Measurements from ENCODE around the gene DISP1.

Gene DISP1, protein sequence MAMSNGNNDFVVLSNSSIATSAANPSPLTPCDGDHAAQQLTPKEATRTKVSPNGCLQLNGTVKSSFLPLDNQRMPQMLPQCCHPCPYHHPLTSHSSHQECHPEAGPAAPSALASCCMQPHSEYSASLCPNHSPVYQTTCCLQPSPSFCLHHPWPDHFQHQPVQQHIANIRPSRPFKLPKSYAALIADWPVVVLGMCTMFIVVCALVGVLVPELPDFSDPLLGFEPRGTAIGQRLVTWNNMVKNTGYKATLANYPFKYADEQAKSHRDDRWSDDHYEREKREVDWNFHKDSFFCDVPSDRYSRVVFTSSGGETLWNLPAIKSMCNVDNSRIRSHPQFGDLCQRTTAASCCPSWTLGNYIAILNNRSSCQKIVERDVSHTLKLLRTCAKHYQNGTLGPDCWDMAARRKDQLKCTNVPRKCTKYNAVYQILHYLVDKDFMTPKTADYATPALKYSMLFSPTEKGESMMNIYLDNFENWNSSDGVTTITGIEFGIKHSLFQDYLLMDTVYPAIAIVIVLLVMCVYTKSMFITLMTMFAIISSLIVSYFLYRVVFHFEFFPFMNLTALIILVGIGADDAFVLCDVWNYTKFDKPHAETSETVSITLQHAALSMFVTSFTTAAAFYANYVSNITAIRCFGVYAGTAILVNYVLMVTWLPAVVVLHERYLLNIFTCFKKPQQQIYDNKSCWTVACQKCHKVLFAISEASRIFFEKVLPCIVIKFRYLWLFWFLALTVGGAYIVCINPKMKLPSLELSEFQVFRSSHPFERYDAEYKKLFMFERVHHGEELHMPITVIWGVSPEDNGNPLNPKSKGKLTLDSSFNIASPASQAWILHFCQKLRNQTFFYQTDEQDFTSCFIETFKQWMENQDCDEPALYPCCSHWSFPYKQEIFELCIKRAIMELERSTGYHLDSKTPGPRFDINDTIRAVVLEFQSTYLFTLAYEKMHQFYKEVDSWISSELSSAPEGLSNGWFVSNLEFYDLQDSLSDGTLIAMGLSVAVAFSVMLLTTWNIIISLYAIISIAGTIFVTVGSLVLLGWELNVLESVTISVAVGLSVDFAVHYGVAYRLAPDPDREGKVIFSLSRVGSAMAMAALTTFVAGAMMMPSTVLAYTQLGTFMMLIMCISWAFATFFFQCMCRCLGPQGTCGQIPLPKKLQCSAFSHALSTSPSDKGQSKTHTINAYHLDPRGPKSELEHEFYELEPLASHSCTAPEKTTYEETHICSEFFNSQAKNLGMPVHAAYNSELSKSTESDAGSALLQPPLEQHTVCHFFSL (N-terminal part only)
- 5.6 to 9.6 (median 8.1) reads per million in 4 donors for total RNA-seq

DNA sequence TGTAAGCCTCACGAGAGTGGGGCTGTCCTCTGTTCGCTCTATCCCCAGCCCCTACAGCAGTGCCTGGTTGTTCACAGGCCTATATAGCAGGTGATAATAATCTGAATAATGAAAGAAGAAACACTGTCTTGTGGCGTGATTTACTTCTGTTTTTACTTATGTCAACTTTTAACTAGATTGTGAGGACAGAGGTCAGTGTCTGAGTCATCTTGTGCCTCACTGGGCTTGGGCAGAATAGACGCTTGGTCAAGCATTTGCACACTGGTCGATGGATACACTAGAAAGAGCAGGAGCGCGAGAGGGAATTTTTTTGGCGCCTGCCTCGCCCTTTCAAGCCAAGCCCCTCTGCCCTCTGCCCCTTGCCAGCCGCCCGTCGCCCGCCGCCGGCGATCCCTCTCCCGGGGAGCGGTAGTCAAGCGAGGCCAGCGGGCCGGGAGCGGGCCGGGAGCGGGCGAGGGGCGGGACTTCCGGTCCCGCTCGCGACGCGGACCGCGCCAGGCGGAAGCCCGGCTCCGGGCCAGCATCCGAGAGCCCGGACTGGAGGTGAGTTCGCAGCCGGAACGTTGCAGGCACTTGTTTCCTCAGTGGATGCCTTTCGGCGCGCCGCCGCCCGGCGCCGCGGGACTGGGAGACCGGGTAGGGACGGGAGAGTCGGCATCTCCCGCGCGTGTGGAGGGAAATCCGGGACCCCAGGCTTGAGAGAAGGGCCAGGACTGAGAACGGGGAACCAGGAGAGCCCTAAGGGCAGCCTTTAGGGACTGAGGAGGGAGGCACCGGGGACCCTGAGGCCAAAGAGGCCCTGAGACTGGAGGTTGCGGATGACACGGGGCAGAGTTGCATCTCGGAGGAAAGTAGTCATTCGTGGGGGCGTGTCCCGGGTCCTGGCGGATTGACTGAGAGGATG is at the start of gene DISP1:
TSS of gene DISP1 (plus strand) at position 504 of the 904 bp plus-strand sequence. CDS start 127,785 bp downstream, outside the sequence.
- peak; percentile 49 to 83 (median 63) for DNase-seq

DNA sequence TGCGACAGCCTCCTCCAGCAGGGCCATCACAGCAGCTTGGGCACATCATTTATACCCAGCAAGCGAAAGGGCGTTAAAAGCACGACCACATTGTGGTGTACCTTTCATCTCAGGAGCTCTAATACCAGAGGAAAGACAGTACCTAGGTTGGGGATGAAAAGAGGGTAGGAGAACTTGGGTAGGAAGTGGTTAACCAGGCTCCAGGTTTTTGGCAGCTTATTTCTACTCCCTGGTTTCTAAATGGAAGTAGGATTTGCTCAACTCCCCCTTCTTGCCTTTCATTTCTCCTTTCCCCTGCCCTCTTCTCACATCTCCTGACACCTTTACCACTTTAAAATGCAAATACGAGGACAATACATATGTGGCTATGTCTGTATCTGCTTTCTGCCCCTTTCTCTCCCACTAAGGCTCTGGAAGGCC is 47.7 kb upstream of the DISP1 start:
- no peak for DNase-seq

DNA sequence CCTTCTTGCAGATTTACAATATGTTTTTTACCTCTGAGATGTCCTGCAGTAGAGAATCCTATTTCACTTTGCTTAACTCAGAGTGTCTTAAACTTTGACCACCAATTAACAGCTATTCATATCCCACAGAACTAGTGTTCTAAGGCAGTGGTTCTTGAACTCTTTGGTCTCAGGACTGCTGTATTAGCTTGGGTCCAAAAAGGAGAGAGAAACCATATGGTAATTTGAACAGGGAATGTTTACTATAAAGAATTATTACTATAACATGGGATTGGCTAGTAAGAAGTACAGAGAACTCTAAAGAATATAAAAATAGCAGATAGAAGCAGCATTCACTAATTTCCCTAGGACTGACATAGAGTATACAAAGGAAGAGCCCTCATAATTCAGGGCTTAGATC is 46.2 kb upstream of the DISP1 start:
- no peak for DNase-seq

DNA sequence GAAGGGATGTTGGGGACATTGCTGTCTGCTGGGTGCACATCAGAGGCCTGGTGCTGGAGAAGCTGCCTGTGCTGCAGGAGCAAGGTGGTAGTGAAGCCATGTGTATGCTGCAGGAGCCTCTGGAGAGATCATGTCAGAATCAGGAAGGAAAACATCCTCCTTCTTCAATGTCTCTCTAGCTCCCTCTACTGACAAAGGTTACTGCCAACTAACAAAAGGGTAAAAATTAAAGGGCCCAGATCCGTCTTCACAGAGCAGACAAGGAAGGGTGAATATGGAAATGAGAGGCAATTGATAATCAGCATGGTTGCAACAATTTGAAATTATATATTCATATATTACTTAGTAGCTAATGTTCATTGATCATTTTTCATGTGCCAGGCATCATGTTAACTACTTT is 45.7 kb upstream of the DISP1 start:
- DNase-seq: no peak

DNA sequence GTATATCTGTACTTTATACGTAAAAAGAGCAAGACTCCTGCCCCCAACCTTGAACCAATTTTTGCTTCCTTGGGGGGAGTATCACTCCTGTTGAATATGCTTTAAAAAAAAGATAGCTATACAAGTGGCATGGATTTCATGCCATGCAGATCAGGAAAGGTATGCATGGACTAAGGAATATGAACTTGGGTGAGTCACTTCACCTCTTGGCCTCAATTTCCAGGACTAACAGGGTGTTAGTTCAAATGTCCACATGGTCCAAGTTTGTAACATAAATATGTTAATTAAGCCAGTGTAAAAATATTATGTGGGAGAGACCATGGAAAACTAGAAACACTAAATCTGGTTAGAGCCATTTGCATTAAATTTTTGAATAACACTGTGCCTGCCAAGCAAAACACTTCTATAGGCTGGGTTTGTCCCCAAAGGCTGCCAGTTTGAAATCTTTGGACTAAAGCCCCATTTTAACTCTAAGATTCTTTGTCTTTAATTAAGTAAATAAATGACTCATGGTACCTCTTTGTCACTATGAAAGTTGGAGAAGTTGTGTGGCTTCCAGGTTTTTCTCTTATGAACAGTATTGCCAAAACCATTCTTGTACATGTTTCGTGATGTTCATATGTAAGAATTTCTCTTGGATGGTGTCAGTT is 44.7 kb upstream of the DISP1 start:
- no peak for DNase-seq

DNA sequence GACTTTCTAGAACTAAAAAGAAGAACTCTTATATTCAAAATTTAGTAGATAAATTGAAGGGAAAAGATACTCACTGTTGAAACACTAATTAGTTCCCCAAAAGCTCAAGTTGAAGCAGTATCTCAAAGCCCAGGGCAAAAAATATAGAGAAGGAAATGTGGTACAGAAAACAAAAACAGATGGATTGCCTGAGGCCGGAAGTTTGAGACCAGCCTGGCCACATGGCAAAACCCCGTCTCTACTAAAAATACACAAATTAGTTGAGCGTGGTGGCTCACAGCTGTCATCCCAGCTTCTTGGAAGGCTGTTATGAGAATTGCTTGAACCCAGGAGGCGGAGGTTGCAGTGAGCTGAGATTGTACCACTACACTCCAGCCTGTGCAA is 41.9 kb upstream of the DISP1 start:
- DNase-seq: peak in 1 of 5 donors; percentile 44

DNA sequence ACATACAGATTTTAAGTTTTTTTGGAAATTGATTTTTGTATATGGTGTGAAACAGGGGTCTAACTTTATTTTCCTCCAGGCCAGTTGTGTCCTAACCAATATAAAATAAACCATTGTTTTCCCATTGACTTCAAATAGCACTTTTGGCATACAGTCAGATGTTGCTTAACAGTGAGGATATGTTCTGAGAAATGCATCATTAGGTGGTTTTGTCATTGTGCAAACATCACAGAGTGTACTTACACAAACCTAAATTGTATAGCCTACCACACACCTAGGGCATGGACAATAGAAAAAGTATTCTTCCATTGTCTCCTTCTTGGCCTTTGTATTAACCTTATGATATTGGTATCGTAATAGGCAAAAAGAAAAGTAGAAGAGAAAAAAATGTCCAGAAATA is 37.4 kb upstream of the DISP1 start:
- no peak for DNase-seq

DNA sequence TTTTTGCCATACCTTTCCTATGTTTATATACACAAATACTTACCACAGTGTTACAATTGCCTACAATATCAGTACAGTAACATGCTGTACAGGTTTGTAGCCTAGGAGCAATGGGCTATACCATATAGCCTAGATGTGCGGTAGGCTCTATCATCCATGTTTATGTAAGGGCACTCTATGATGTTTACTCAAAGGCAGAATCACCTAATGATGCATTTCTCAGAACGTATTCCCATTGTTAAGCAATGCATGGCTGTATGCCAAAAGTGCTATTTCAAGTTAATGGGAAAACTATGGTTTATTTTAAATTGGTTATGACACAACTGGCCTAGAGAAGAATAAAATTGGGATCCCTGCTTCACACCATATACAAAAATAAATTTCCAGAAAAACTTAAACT is 36.9 kb upstream of the DISP1 start:
- DNase-seq: no peak

DNA sequence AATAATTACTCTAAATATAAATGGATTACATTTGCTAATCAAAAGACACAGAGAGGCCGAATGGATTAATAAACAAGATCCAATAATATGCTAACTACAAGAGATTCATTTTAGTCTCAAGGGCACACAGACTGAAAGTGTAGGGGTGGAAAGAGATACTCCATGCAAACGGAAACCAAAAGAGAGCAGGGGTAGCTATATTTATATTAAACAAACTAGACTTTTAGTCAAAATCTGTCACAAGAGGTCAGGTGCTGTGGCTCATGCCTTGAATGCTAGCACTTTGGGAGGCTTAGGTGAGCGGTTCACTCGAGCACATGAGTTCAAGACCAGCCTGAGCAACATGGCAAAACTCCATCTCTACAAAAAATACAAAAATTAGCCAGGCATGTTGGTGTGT is 33.6 kb upstream of the DISP1 start:
- no peak for DNase-seq

DNA sequence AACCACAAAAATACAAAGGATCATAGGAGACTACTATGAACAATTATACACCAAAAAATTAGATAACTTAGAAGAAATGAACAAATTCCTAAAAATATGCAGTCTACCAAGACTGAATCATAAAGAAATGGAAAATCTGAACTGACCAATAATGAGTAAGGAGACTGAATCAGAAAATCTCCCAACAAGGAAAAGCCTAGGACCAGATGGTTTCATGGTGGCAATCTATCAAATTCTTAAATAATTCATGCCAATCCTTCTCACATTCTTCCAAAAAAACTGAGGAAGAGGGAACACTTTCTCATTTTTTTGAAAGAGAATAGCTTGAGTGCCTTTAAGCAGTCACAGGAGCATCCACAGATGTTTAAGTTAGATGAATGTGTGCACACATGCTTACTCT is 31.8 kb upstream of the DISP1 start:
- no peak for DNase-seq

DNA sequence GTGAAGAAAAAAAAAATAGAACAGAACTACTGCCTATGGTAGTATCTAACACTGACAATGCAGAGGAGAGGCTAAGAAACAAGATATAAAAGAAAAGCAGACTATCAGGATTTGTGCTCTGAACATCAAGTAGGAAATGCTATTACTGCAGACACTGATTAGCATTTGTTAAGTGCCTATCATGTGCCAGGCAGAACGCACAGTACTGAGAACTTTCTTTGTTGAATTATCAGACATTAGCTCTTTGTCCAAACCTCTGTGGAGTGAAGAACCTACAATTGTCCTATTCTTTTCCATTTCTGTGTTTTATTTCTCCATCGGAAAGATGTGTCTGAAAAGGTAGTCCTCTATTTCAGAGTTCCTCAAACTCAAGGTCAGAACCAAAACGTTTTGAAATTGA is 30.5 kb upstream of the DISP1 start:
- DNase-seq: no peak

DNA sequence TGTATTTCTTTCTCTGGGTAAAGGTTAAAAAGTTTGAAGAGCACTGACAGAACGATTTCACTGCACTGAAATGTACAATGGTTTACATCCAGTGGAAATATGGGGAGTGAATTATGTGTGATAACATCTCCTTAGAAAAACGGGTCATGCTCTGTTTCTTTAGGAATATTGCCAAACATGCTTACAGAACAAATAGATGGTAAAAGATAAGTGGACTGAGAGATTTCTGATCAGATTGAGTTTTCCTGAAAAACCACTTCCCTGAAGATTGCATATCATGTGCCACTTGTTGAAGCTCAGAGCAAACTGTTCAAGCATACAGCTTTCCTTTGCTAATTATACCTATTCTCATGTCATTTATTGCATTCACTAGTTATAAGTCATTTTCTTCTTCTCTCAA is 29.9 kb upstream of the DISP1 start:
- no peak for DNase-seq

DNA sequence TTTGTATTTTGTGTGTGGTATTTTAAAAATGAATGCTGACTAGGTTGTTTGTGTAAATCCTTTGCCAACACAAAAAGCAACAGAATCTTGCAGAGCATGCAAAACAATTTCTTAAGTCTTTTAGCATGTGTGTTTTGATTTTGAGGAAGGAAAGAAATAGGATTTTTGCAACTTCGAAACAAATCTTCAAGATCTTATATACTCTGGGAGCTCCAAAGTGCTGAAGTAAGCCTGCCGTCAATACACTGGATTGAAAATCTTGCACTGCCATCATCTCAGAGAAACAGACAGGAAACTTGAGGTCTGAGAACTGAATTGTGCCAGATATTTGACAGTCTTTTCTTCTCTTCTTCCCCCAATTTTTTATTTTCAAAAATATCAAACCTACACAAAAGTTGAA is 29.3 kb upstream of the DISP1 start:
- DNase-seq: no peak

DNA sequence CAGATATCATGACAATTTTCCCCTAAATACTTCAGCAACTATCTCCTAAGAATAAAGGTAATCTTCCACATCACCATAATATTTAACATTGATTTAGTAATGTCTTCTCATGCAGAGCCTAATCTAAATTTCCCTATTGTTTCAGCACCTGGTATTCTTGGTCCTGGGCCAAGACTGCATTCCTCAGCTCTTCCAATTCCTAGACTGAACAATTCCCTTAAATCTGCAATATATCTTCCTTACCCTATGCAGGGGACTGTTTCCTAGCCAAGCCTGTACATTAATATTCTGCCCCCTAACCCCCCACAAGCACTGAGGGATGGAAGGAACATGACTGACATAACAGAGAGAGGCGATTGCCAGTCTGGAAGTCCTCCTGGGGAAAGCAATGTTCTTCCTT is 28.7 kb upstream of the DISP1 start:
- no peak for DNase-seq

DNA sequence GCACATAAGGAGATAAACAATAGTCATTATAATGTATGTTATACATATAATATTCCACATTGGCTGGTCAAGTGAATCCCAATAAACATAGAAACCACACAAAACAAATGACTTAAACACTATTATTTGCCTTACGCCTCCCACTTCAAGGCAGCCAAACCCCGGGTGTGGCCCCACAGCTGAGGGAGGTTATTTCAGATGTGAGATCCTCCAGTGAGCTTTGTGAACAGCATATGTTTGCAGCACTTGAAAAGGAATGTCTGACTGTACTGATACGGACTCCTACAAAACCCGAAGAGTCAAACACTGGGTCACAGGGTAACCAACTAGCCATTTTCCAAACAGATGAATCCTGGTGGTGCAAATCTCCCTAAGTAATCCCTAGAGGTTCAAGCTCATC is 27.1 kb upstream of the DISP1 start:
- DNase-seq: no peak

DNA sequence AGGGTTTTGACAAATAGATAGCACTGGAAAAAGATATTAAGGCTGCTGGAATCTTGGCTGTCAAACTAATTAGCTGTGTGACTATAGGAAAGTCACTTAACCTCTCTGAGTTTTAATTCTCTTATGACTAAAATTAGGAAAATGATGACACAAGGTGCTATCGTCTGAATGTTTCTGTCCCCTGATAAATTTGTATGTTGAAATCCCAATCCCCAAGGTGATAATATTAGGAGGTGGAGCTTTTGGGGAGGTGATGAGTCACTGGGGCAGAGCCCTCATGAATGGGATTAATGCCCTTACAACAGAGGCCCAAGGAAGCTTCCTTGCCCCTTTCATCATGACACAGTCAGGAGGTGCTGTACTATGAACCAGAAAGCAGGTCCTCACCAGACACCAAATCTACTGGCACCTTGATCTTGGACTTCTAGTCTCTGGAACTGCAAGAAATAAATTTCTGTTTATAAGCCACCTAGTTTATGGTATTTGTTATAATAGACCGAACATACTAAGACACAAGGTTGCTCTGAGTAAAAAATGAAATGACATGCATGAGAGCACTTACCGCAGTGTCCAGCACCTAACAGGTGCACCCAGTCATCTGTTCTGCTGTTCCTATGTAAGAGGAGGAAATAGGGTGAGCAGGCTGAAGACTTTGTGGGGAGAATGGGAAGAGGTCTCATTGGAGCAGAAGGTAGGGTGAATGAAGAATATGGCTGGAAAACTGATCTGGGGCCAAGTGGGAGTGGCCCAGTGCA is 26.3 kb upstream of the DISP1 start:
- DNase-seq: no peak

DNA sequence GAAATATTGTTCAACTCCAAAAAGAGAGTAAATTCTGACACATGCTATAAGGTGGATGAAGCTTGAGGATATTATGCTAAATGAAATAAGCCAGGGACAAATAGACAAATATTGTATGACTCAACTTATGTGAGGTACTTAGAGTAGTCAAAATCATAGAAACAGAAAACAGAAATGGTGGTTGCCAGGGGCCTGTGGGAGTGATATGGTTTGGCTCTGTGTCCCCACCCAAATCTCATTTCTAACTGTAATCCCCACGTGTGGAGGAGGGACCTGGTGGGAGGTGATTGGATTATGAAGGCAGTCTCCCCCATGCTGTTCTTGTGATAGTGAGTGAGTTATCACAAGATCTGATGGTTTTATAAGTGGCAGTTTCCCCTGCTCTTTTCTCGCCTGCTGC is 24.7 kb upstream of the DISP1 start:
- no peak for DNase-seq

DNA sequence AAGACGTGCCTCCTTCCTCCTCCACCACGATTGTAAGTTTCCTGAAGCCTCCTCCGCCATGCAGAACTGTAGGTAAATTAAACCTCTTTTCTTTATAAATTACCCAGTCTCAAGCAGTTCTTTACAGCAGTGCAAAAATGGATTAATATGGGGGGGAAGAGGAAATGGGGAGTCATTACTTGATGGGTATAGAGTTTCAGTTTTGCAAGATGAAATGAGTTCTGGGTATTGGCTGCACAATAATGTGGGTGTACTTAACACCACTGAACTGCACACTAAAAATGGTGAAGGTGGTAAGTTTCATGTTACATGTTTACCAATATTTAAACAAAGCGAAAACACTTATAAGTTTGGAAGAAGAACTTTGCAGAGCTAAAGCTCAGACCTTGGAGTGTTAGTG is 24.3 kb upstream of the DISP1 start:
- peak in 1 of 5 donors; percentile 31 for DNase-seq

DNA sequence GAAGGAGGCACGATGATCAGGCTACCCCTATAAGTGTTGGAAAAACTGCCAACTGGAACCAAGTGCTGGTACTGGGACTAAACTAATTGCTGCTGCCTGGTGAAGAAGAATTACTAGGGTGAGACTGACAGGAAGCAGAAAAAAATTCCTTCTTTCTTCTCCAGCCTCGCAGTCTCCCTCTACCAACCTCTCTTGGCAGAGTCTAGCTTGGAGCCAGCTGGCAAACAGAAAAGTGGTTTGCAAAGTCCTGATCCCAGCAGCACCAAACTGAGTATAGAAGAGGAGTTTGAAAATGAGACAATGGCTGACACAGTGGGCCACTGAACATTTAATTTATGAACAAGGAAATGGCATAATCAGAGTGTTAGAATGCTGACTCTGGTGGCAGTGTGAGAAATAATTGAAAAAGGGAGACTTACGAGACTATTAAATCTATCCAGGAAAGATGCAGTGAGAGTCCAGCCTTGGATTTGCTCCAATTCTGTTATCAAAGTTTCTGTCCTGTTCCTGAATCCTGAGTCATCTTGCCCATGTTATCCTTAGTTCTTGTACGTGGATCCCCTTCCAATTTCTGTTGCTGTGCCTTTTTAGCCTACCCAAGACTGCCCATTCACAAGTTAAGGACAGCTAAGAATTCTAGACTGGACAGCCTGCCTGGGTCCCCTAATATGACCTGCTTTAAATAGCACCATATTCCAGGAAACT is 23.7 kb upstream of the DISP1 start:
- DNase-seq: no peak

DNA sequence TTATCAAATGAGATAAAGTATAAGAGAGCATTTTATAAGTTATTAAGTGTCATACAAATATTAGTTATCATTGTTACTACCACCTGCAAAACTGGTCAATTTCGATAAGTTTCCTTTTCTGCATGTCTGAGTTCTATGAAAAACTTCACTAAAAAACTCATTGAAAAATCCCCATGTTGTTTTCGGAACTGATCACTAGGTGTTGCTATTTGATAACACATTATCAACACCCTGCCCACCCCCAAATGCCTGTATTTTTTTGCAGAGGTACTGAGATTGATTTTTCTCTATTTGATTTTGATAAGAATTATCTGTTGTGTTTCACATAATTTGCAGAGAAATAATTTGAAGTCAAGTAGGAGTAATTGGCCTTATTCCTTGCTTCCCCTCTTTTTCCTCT is 22.1 kb upstream of the DISP1 start:
- no peak for DNase-seq

Data from T-helper 1 cell (primary cell).